ENCODE results near the gene ATOH8. TPM values are rescaled to one million over a fixed set of nuclear protein-coding genes. Genes with fewer than 3 reads are reported as not detected.

The ATOH8 gene
- total RNA-seq, 4 donors from 2014 or later = 82.8 to 260 (median 167) TPM

DNA sequence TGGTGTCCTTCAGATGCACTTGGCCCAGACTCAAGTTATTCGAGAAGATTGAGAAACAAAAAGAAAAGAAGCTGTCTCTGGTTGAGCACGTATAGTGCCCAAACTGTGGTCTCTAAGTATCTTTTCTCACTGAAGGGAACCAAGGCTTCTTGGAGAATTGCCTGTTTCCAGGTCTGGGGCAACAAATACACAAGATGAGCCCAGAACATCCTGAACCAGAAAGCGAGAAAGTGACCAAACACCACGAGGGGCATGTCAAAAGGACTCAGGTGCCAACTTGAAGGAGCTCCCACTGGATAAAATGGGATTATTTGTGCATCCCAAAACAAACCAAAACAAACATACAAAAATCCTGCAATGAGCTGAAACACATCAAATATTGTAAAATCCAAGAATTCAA is 13.6 kb upstream of the ATOH8 start:
- 80 to 86% methylated on average over 4 of the region's 4 CpGs for WGBS, 2 donors
- H3K27me3 ChIP-seq = no peaks in the 10 kb centered on the region
- DNase-seq = no peak
- H3K27ac ChIP-seq = peak overlapping the region; percentile 99 to 100 (median 99)
- H3K4me1 ChIP-seq = peaks cover 58 to 78% of the 10 kb centered on the region in 2 donors
- no peaks in the 10 kb centered on the region for H3K36me3 ChIP-seq
- intact Hi-C loops (cut with DNase I) = no loop called here
- H3K9me3 ChIP-seq = no peaks in the 10 kb centered on the region
- no peak overlapping the region for H3K4me3 ChIP-seq (replicated peaks in 1 of 3)
- no peak for TF ChIP-seq POLR2A (IDR thresholded peaks at IDR 0.05)
- TF ChIP-seq, protein P1, sequence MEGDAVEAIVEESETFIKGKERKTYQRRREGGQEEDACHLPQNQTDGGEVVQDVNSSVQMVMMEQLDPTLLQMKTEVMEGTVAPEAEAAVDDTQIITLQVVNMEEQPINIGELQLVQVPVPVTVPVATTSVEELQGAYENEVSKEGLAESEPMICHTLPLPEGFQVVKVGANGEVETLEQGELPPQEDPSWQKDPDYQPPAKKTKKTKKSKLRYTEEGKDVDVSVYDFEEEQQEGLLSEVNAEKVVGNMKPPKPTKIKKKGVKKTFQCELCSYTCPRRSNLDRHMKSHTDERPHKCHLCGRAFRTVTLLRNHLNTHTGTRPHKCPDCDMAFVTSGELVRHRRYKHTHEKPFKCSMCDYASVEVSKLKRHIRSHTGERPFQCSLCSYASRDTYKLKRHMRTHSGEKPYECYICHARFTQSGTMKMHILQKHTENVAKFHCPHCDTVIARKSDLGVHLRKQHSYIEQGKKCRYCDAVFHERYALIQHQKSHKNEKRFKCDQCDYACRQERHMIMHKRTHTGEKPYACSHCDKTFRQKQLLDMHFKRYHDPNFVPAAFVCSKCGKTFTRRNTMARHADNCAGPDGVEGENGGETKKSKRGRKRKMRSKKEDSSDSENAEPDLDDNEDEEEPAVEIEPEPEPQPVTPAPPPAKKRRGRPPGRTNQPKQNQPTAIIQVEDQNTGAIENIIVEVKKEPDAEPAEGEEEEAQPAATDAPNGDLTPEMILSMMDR (IDR thresholded peaks at IDR 0.05) = no peak

DNA sequence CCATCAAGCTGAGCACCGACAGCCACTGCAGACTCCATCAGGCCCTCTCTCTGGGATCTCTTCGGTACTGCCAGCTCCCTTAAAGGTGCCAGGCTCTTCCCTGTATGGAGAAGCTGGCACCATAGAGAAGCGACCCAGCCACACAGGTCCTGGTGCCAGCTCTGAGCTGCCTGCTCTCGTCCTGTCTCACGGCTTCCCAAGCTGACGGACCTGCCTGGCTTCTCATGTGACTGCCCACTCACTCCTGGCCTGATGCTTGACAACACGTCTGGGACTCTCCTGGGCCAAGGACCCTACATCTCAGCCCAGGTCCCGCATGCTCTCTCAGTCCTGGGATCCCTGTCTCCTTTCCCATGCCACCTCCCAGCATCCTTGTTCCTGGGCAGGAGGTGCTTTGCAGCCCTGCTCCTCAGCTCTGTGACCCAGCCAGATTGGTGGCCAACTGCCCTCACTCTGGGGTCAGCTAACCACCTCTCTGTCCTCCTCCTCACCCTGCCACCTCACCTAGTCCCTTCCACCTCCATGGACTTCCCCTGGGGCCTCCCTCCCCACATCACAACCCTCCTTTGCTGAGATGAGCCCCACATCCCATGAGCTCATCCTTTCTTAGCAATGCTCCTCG is 12.5 kb upstream of the ATOH8 start:
- Histone ChIP-seq H3K27me3 (no peaks in the 10 kb centered on the region), H3K4me3 (replicated peaks in 1 of 3) (no peak overlapping the region), H3K9me3 (no peaks in the 10 kb centered on the region), H3K4me1 (peaks cover 69 to 88% of the 10 kb centered on the region in 2 donors), H3K36me3 (no peaks in the 10 kb centered on the region), H3K27ac (peak overlapping the region; percentile 99 to 100 (median 99))
- TF ChIP-seq, protein P1 (IDR thresholded peaks at IDR 0.05) = no peak
- TF ChIP-seq POLR2A (IDR thresholded peaks at IDR 0.05) = peak in 1 of 2 donors; percentile 59
- 55 to 64% methylated on average over 9 of the region's 9 CpGs for WGBS, 2 donors
- peak; percentile 78 to 80 for DNase-seq
- intact Hi-C loops (cut with DNase I) = no loop called here

DNA sequence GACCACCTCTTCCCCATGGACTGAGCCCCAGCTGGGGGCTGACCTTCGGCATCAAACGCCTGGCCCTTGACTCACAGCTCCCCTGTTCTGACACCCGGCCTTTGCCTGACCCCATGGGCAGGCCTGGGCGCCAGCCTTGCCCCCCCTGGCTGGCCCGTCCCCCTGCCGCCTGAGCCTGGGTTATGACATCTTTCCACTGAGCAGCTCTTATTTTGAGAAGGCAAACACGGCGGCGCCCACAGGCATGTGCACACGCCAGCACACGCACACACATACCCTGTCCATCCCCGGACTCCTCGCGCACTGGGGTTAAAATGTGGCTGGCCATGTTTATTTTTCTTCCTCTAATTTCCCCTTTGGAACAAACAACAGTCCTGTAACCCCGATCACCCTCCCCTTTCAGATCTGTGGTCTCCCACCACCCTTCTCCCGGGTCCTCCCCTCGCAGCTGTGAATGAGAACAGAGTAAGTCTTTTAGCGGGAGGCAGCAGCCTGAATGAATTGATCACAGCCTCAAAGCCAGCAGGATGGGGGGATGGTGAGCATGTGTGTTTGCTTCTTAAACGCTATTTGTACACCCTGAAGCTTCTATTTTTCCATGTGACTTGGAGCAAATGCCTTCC is 11.8 kb upstream of the ATOH8 start:
- Histone ChIP-seq H3K4me3 (replicated peaks in 1 of 3) (no peak overlapping the region), H3K9me3 (no peaks in the 10 kb centered on the region), H3K27me3 (no peaks in the 10 kb centered on the region), H3K4me1 (peaks cover 70 to 89% of the 10 kb centered on the region in 2 donors), H3K36me3 (no peaks in the 10 kb centered on the region), H3K27ac (peak overlapping the region; percentile 99 to 100 (median 99))
- WGBS, 2 donors = 14 to 19% methylated on average over 19 of the region's 19 CpGs
- TF ChIP-seq, protein P1 (IDR thresholded peaks at IDR 0.05) = peak in 1 of 6 experiments; percentile 6
- no peak for TF ChIP-seq POLR2A (IDR thresholded peaks at IDR 0.05)
- intact Hi-C loops (cut with DNase I) = no loop called here
- peak; percentile 77 to 79 for DNase-seq

DNA sequence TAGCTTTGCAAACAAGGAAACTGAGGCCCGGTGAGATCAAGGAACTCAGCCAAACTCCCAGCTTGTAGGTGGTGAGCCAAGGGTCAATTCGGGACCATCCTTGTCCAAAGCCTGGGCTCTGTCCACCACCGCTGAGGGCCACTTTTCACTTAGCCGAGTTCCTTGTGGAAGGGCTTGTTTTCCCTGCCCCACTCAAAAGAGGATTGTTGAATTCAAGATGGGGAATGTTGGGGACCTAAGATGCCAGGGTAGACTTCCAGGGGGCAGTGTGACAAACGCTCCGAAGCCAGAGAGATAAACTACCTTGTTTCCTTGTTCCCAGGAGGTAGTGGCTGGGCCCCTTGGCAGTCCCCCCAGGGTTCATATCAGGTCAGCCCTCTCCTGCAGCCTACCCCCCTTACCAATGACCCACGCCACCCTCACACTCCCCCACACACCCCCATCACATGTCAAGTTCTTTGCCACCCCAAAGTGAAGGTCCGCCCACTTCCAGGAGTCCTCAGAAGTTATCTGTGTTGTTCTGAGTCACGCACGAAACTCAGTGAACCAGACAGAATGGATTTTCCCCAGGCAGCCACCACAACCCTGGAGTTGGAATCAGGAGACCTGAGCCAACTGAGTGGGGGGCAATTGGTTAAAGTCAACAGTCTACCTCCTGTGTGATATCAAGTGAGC is 10.3 kb upstream of the ATOH8 start:
- Histone ChIP-seq H3K36me3 (no peaks in the 10 kb centered on the region), H3K9me3 (no peaks in the 10 kb centered on the region), H3K4me3 (replicated peaks in 1 of 3) (no peak overlapping the region), H3K27me3 (no peaks in the 10 kb centered on the region), H3K4me1 (peaks cover 68 to 79% of the 10 kb centered on the region in 2 donors), H3K27ac (peak overlapping the region; percentile 98 to 100 (median 99))
- WGBS, 2 donors = 24 to 37% methylated on average over 10 of the region's 10 CpGs
- TF ChIP-seq, protein P1 (IDR thresholded peaks at IDR 0.05) = no peak
- peak in 1 of 2 donors; percentile 39 for TF ChIP-seq POLR2A (IDR thresholded peaks at IDR 0.05)
- intact Hi-C loops (cut with DNase I) = no loop called here
- peak; percentile 85 for DNase-seq

DNA sequence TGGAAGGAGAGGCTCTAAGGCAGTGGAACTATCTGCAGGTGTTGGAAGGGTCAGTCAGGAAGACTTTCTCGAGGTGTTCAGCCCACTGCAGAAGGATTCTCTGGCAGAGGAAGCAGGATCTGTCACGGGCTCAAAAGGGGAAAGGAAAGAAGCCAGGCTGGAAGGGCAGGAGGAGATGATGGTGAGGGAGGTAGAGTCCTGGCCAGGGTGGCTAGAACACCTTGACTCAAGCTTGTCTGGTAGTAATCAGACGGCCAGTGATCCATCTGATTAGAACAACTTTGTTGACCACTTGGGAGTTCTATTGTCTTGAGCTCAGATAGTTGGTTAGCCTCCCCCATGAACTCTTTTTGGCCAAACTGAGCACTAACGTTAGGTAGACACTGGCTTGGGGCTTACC is 9.7 kb upstream of the ATOH8 start:
- no peaks in the 10 kb centered on the region for H3K27me3 ChIP-seq
- DNase-seq = no peak
- H3K36me3 ChIP-seq = no peaks in the 10 kb centered on the region
- H3K4me1 ChIP-seq = peaks cover 68 to 85% of the 10 kb centered on the region in 2 donors
- H3K4me3 ChIP-seq (replicated peaks in 1 of 3) = no peak overlapping the region
- H3K9me3 ChIP-seq = no peaks in the 10 kb centered on the region
- H3K27ac ChIP-seq = peak overlapping the region; percentile 98 to 100 (median 99)
- intact Hi-C loops (cut with DNase I) = no loop called here
- TF ChIP-seq, protein P1 (IDR thresholded peaks at IDR 0.05) = no peak
- no peak for TF ChIP-seq POLR2A (IDR thresholded peaks at IDR 0.05)
- 28 to 39% methylated on average over 4 of the region's 4 CpGs for WGBS, 2 donors

Measured in thyroid gland (tissue), 4 donors.